Measurements from ENCODE around the gene BPIFB2. TPM values are rescaled to one million over a fixed set of nuclear protein-coding genes. Genes with fewer than 3 reads are reported as not detected.

Gene BPIFB2
- total RNA-seq, 4 donors from 2014 or later, result 0.19 to 93.5 (median 1.6) TPM; not detected in 1

GRCh38 chr20:32991792-32992641 is 15.5 kb upstream of the BPIFB2 start:
- WGBS, 2 donors, result 68 to 70% methylated on average over 8 of the region's 8 CpGs

GRCh38 chr20:32993496-32994050 is 13.9 kb upstream of the BPIFB2 start:
- H3K4me1 ChIP-seq, result no peaks in the 10 kb centered on the region
- TF ChIP-seq POLR2A (IDR thresholded peaks at IDR 0.05) (no peak), CTCF (IDR thresholded peaks at IDR 0.05) (no peak)
- no peak overlapping the region for H3K4me3 ChIP-seq
- no peaks in the 10 kb centered on the region for H3K36me3 ChIP-seq
- 56 to 71% methylated on average over 7 to 8 of the region's 8 CpGs for WGBS, 2 donors
- peaks cover 0 to 10% (median 6%) of the 10 kb centered on the region in 3 donors for H3K9me3 ChIP-seq
- H3K27ac ChIP-seq, result no peak overlapping the region
- peaks cover 0 to 34% (median 0%) of the 10 kb centered on the region in 4 donors for H3K27me3 ChIP-seq
- intact Hi-C loops (cut with DNase I), result no loop called here
- no peak for DNase-seq

More at GRCh38 chr20:32991792-32992641, 15.5 kb upstream of the BPIFB2 start:
- Histone ChIP-seq H3K4me3 (no peak overlapping the region), H3K27ac (no peak overlapping the region), H3K4me1 (no peaks in the 10 kb centered on the region), H3K36me3 (no peaks in the 10 kb centered on the region), H3K27me3 (peaks cover 0 to 34% (median 0%) of the 10 kb centered on the region in 4 donors), H3K9me3 (peaks cover 0 to 10% (median 6%) of the 10 kb centered on the region in 3 donors)
- no peak for DNase-seq
- TF ChIP-seq CTCF (IDR thresholded peaks at IDR 0.05), result no peak
- TF ChIP-seq POLR2A (IDR thresholded peaks at IDR 0.05), result no peak
- intact Hi-C loops (cut with DNase I), result no loop called here

GRCh38 chr20:32995802-32996201 is 11.7 kb upstream of the BPIFB2 start:
- no peak for TF ChIP-seq POLR2A (IDR thresholded peaks at IDR 0.05)
- peak in 1 of 6 experiments; percentile 26 for TF ChIP-seq CTCF (IDR thresholded peaks at IDR 0.05)
- no peaks in the 10 kb centered on the region for H3K4me1 ChIP-seq
- H3K27ac ChIP-seq, result no peak overlapping the region
- H3K27me3 ChIP-seq, result peaks cover 0 to 24% (median 0%) of the 10 kb centered on the region in 4 donors
- intact Hi-C loops (cut with DNase I), result no loop called here
- H3K36me3 ChIP-seq, result no peaks in the 10 kb centered on the region
- DNase-seq, result no peak
- no peak overlapping the region for H3K4me3 ChIP-seq
- peaks cover 0 to 10% (median 6%) of the 10 kb centered on the region in 3 donors for H3K9me3 ChIP-seq

GRCh38 chr20:32997431-32997830 is 10.1 kb upstream of the BPIFB2 start:
- 63 to 68% methylated on average over 2 of the region's 2 CpGs for WGBS, 2 donors
- Histone ChIP-seq H3K27me3 (peaks cover 0 to 23% (median 0%) of the 10 kb centered on the region in 4 donors), H3K36me3 (no peaks in the 10 kb centered on the region), H3K27ac (no peak overlapping the region), H3K4me3 (no peak overlapping the region), H3K4me1 (no peaks in the 10 kb centered on the region), H3K9me3 (peaks cover 0 to 10% (median 6%) of the 10 kb centered on the region in 3 donors)
- DNase-seq, result no peak
- intact Hi-C loops (cut with DNase I), result no loop called here
- TF ChIP-seq POLR2A (IDR thresholded peaks at IDR 0.05) (no peak), CTCF (IDR thresholded peaks at IDR 0.05) (no peak)

GRCh38 chr20:32999603-33000250 is 7.8 kb upstream of the BPIFB2 start:
- no peak for DNase-seq
- Histone ChIP-seq H3K9me3 (peaks cover 0 to 10% (median 6%) of the 10 kb centered on the region in 3 donors), H3K4me1 (no peaks in the 10 kb centered on the region), H3K36me3 (no peaks in the 10 kb centered on the region), H3K4me3 (no peak overlapping the region), H3K27me3 (peaks cover 0 to 22% (median 0%) of the 10 kb centered on the region in 4 donors), H3K27ac (no peak overlapping the region)
- intact Hi-C loops (cut with DNase I), result no loop called here
- TF ChIP-seq POLR2A (IDR thresholded peaks at IDR 0.05) (no peak), CTCF (IDR thresholded peaks at IDR 0.05) (no peak)
- WGBS, 2 donors, result 49 to 57% methylated on average over 8 to 9 of the region's 9 CpGs
